ENCODE data around the gene SKIDA1.

The SKIDA1 gene

DNA sequence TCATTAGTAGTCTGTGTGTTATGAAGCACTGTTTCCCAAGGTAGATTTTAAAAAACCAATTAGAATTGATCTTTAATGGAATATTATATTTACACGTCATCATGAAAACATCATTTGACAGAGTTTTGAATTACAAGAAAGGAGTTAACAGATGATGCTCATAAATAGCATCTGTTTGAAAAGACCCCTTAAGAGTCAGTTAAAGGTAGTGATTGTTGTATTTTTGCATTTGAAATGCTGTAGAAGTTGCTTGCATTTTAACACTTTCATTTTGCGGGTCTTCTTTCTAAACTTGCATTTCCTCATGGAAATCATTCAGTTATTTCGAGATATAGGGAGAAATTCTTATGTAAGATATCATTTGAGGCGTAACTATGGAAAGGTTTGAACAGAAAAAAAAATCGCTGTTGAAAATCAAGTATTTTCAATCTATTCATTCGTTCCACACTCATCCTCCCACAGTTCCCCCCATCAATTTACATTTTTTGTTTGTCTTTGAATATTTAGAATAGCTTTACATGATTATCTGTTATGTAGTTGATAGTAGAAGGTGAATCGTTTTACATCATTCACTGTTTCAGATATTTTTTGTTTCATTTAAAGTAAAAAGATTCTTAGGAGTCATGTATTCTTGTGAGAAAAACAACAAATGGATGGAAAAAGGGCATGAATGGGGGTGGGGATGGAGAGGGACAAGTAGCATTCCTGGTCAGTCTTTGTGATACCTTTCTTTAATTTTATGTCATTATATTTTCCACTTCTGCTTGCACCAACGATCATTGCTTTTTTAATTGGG, 3.0 kb upstream of the SKIDA1 start:
- DNase-seq = no peak

GRCh38 chr10:21527598-21528235, 2.2 kb upstream of the SKIDA1 start:
- DNase-seq = no peak

DNA sequence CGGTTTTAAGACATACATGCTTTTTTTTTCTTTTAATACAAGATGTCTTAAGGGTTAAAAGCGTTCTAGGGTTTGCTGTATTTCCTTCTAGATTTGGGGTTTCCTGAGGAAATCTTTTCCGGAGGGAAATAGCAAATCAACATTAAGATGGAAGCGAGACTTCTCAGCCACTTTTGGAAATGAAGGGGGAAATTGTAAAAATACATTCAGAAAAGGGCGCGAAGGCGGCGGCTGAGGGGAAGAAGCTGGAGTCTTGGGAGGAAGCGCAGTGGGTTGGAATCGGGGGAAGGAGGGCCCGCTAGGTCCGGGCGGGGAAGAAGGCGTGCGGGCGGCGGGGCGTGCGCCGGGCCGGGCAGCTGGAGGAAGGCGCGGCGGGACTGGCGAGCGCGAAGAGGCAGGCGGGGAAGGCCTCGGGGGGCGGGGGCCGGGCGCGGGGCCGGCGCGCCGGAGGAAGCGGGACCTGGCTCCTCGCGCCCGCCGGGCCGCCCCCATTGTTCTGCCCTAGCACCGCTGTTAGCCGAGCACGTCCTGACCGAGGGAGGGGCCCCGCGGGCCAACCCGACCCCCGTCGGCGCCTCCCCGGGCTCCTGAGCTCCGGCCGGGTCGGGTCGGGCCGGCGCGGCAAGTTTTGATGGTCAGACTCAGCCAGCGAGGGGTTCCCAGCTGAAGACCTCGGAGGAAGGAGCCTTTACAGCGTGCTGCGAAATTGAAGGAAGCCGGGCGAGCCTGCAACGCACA, 1.5 kb upstream of the SKIDA1 start:
- DNase-seq = no peak

GRCh38 chr10:21526188-21526859, 842 bp upstream of the SKIDA1 start:
- DNase-seq = no peak

- DNase-seq = no peak
These were observed 736 bp downstream of the SKIDA1 start for GRCh38 chr10:21524526-21525366.

DNA sequence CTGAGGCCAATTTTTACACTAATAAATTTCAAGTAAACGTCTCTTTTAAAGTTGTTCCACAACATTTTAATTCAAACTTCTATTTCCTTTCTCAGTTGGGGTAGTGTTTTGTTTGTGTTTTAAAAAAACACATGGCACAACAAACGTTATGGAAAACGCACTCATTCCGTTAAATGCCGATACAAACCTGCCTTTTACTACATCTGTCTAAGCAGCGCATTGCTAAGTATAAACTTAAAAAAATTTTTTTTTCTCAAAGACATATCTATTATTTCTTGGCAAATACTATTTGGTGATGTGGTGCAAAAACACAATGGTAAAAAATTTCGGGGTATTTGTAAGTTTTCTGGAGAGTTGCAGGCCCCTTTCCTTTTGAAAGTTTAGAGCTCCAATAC, 1.4 kb downstream of the SKIDA1 start:
- no peak for DNase-seq

DNA sequence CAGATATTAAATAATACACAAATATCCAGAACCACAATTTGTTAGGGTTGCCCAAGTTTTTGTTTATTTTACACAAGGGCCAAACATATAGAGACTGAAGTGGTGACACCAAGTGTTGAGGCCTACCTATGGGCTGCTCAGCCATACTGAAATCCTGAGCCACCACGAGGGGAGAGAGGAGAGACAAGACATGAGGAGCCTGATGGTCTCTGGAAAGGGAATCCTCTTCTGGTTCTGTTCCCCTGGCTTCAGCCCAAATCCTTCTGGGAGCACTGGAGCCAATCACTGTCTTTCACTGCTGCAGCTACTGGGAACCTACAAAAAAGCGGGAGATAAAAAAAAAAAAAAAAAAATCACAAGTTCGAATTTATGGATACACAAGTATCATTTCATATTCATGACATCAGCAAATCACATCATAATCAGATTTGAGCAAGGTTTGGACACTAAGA, 1.9 kb downstream of the SKIDA1 start:
- DNase-seq = no peak

GRCh38 chr10:21522631-21523406, 2.7 kb downstream of the SKIDA1 start:
- DNase-seq = no peak

GRCh38 chr10:21521751-21522533, 3.5 kb downstream of the SKIDA1 start:
- no peak for DNase-seq

- DNase-seq = no peak
These were observed 4.5 kb downstream of the SKIDA1 start for GRCh38 chr10:21520949-21521348.

DNA sequence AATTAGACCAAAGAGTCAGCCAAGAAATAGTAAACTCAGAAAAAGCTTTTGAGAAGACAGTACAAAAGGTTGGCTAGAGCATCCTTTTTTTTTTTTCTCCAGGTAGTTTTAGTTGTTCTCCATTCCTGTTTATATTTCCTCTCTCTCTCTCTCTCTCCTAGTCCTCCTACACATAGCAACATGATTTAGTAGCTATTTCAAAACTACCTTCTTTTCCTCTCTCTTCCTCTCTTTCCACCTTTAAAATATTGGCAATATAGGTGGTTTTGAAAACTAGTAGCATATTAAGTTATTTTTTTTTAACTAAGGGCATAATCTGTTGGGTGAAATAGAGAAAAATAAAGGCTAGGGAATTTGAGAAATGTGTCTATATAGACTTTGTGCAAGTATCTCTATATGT, 5.0 kb downstream of the SKIDA1 start:
- no peak for DNase-seq

- peak; percentile 41 for DNase-seq
These were observed 5.5 kb downstream of the SKIDA1 start for GRCh38 chr10:21519941-21520436.

- DNase-seq = no peak
These were observed 6.0 kb downstream of the SKIDA1 start for GRCh38 chr10:21519397-21519933.

GRCh38 chr10:21518641-21519396, 6.7 kb downstream of the SKIDA1 start:
- DNase-seq = no peak

GRCh38 chr10:21518149-21518640, 7.3 kb downstream of the SKIDA1 start:
- no peak for DNase-seq

DNA sequence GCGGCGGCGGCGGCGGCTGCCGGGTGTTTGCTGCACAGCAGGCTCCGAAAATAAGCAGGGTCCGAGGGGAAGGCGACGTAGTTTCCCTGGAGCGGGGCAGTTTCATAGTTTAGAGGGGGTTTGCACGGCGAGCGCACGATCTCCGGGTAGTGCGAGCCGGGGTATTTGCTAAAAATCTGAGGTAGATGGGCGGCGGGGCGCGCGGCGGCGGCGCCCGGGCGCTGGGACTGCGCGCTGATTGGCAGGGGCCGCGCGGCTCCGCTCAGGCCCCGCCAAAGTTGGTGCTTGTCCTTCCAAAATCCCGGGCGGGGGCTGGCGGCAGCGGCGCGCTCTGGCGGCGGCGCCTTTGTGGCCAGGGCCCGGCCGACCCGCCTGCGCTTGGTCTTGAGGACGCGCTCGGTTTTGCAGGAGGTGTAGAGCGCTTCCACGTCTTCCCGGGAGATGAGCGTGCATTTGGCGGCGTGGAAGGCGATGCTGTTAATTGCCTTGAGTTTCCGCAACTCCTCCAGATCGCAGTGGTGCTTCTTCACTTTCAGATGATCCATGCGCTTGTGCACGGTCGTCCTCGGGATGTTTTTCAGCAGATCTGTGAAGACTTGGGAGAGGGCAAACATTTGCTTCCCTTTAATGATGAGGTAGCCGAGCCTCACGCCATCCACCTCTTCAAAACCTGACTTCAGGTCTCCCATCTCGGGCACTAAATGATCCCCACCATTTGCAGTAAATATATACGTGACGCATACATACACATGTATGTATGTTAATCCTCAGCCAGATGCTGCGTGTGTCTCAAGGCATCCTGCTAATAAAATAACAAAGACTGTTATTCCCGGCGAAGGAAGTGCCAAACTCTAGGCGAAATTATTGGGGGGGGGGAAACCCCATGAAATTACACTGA, 8.1 kb downstream of the SKIDA1 start:
- DNase-seq = no peak

DNA sequence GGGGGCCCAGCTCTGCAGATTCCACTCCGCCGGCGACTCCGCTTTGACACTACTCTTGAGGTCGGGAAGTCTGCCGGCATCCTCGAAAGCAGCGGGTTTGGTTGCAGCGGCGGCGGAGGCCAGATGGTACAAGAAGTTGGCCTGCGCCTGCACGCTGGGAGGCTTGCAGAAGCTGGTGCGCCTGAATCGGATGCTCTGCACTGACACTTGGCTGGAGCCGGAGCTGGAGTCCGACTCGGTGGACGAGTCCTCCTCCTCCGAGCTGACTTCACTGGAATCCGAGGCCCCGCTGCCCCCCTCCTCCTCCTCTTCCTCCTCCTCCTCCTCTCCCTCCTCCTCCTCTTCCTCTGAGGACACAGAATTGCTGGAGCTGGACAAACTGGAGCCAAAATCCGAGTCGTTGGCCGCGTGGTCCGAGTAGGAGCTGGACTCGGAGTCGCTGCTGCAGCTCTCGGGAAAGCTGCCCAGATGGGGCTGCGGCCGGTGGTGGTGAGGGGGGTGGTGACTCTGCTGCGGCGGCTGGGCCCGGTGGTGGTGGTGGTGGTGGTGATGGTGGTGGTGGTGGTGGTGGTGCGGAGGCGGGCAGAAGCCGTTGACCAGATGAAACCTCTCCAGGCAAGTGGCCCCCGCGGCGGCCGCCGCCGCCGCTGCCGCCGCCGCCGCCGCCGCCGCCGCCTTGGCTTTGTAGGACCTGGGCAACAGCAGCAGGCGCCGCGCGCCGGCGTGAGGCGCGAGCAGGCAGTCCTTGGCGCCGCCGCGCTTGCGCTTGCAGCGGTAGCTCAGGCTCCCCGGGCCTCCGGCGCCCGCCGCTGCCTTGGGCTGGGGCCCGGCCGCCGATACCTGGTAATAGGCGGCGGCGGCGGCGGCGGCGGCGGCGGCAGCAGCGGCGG, 9.0 kb downstream of the SKIDA1 start:
- no peak for DNase-seq

Measured in amniotic stem cell (primary cell).